H9 (cell line): ENCODE measurements around the gene STYXL1. TPM values are rescaled to one million over a fixed set of nuclear protein-coding genes. Genes with fewer than 3 reads are reported as not detected.

Source experiments
- DNase-seq: peaks from one replicate; pipeline ENCODE4 v3.0.0-alpha.2; 2017
- H2AFZ ChIP-seq: one replicate; pipeline ENCODE4 v1.6.1; 2013; ENCODE audit warnings: mild to moderate bottlenecking, low read length, control low read depth, moderate library complexity
- H2AK5ac ChIP-seq: 2 replicates; pipeline ENCODE4 v1.6.1; 2013; ENCODE audit warnings: low read length, control low read depth, mixed read lengths; ENCODE audit not compliant: insufficient read length
- H2BK120ac ChIP-seq: one replicate; pipeline ENCODE4 v1.6.1; 2013; ENCODE audit warnings: low read depth, mild to moderate bottlenecking, low read length, control low read depth, inconsistent platforms; ENCODE audit not compliant: poor library complexity, severe bottlenecking
- H2BK12ac ChIP-seq: 2 replicates; pipeline ENCODE4 v1.6.1; 2013; ENCODE audit warnings: low read length, control low read depth, mixed read lengths, low read depth; ENCODE audit not compliant: insufficient read length
- H2BK15ac ChIP-seq: 2 replicates; pipeline ENCODE4 v1.6.1; 2013; ENCODE audit warnings: low read depth, low read length, control low read depth
- H2BK20ac ChIP-seq: one replicate; pipeline ENCODE4 v1.6.1; 2013; ENCODE audit warnings: low read depth, mild to moderate bottlenecking, low read length, control low read depth, inconsistent platforms; ENCODE audit not compliant: poor library complexity, severe bottlenecking
- H2BK5ac ChIP-seq: 2 replicates; pipeline ENCODE4 v1.6.1; 2013; ENCODE audit warnings: low read length, control low read depth, mixed read lengths; ENCODE audit not compliant: insufficient read length
- H3K14ac ChIP-seq: 2 replicates; pipeline ENCODE4 v1.6.1; 2013; ENCODE audit warnings: low read length, control low read depth; ENCODE audit not compliant: insufficient read depth
- H3K18ac ChIP-seq: 2 replicates; pipeline ENCODE4 v1.6.1; 2013; ENCODE audit warnings: low read depth, mild to moderate bottlenecking, mixed read lengths, low read length, control low read depth; ENCODE audit not compliant: insufficient read length
- H3K23ac ChIP-seq: 2 replicates; pipeline ENCODE4 v1.6.1; 2013; ENCODE audit warnings: low read length, control low read depth, mixed read lengths, low read depth; ENCODE audit not compliant: insufficient read length
- H3K23me2 ChIP-seq: 2 replicates; pipeline ENCODE4 v1.6.1; 2013; ENCODE audit warnings: low read depth, mild to moderate bottlenecking, mixed read lengths, low read length, control low read depth; ENCODE audit not compliant: insufficient read length, poor library complexity, severe bottlenecking
- H3K27ac ChIP-seq: 2 replicates; pipeline ENCODE4 v1.5.1; 2013; ENCODE audit warnings: low read length, control low read depth, mixed read lengths, low read depth; ENCODE audit not compliant: insufficient read length
- H3K27me3 ChIP-seq: 2 replicates; pipeline ENCODE4 v1.6.1; 2013; ENCODE audit warnings: low read length, control low read depth, inconsistent platforms; ENCODE audit not compliant: insufficient read depth
- H3K4ac ChIP-seq: 2 replicates; pipeline ENCODE4 v1.6.1; 2013; ENCODE audit warnings: low read depth, mild to moderate bottlenecking, control low read depth, inconsistent platforms, low read length, moderate library complexity
- H3K4me1 ChIP-seq: 2 replicates; pipeline ENCODE4 v1.6.1; 2013; ENCODE audit warnings: low read length, control low read depth, inconsistent platforms; ENCODE audit not compliant: insufficient read depth
- H3K4me2 ChIP-seq: 2 replicates; pipeline ENCODE4 v1.6.1; 2013; ENCODE audit warnings: low read length, control low read depth, mixed read lengths; ENCODE audit not compliant: insufficient read length, insufficient read depth
- H3K56ac ChIP-seq: 2 replicates; pipeline ENCODE4 v1.6.1; 2013; ENCODE audit warnings: low read depth, mild to moderate bottlenecking, mixed read lengths, low read length, control low read depth; ENCODE audit not compliant: insufficient read length
- H3K79me1 ChIP-seq: 2 replicates; pipeline ENCODE4 v1.6.1; 2013; ENCODE audit warnings: low read depth, mild to moderate bottlenecking, moderate library complexity, low read length, control low read depth, inconsistent platforms; ENCODE audit not compliant: insufficient read depth, poor library complexity, severe bottlenecking
- H3K79me2 ChIP-seq: 2 replicates; pipeline ENCODE4 v1.6.1; 2013; ENCODE audit warnings: low read length, control low read depth, inconsistent platforms; ENCODE audit not compliant: insufficient read depth
- H3K9ac ChIP-seq: 2 replicates; pipeline ENCODE4 v1.6.1; 2013; ENCODE audit warnings: low read length, control low read depth, mixed read lengths; ENCODE audit not compliant: insufficient read length; ENCODE audit errors: extremely low read depth
- H3K9me3 ChIP-seq: one replicate; pipeline ENCODE4 v1.6.1; 2013; ENCODE audit warnings: low read depth, low read length, inconsistent platforms; ENCODE audit not compliant: control insufficient read depth
- H3T11ph ChIP-seq: one replicate; pipeline ENCODE4 v1.6.1; 2013; ENCODE audit warnings: mild to moderate bottlenecking, low read length, control low read depth, inconsistent platforms
- H4K20me1 ChIP-seq: one replicate; pipeline ENCODE4 v1.6.1; 2013; ENCODE audit not compliant: control insufficient read depth, insufficient read length, insufficient read depth
- H4K5ac ChIP-seq: 2 replicates; pipeline ENCODE4 v1.6.1; 2013; ENCODE audit warnings: low read depth, mild to moderate bottlenecking, mixed read lengths, low read length, control low read depth; ENCODE audit not compliant: insufficient read length
- H4K8ac ChIP-seq: replicated peaks from 2 replicates; pipeline ENCODE4 v1.6.1; 2013; ENCODE audit warnings: low read length, control low read depth, mixed read lengths, low read depth; ENCODE audit not compliant: insufficient read length
- H4K91ac ChIP-seq: 2 replicates; pipeline ENCODE4 v1.6.1; 2013; ENCODE audit warnings: low read depth, mild to moderate bottlenecking, moderate library complexity, mixed read lengths, low read length, control low read depth; ENCODE audit not compliant: insufficient read length
- H3K27ac Mint-ChIP-seq, 3 experiments: 2 replicates in 2 of 3; 3 replicates in 1 of 3; pipeline ENCODE4 v1.8.0; 2020 to 2021; ENCODE audit warnings: mixed read lengths in 3 of 3, mild to moderate bottlenecking in 1 of 3, moderate library complexity in 1 of 3
- H3K27me3 Mint-ChIP-seq: 2 replicates; pipeline ENCODE4 v1.8.0; 2021; ENCODE audit warnings: low read depth, mild to moderate bottlenecking, moderate library complexity, mixed read lengths
- H3K36me3 Mint-ChIP-seq, 3 experiments: 2 replicates in 2 of 3; 3 replicates in 1 of 3; pipeline ENCODE4 v1.8.0; 2020 to 2021; ENCODE audit warnings: low read depth in 3 of 3, mixed read lengths in 3 of 3; ENCODE audit not compliant: insufficient read depth in 1 of 3
- H3K4me1 Mint-ChIP-seq, 2 experiments: 2 replicates each; pipeline ENCODE4 v1.8.0; 2020; ENCODE audit warnings: mixed read lengths in 2 of 2
- H3K4me3 Mint-ChIP-seq, 2 experiments: 2 replicates in 1 of 2; 3 replicates in 1 of 2; pipeline ENCODE4 v1.8.0; 2020 to 2021; ENCODE audit warnings: mild to moderate bottlenecking in 2 of 2, mixed read lengths in 2 of 2, moderate library complexity in 1 of 2
- H3K9me3 Mint-ChIP-seq, 2 experiments: 2 replicates in 1 of 2; 3 replicates in 1 of 2; pipeline ENCODE4 v1.8.0; 2020; ENCODE audit warnings: mild to moderate bottlenecking in 2 of 2, mixed read lengths in 2 of 2, moderate library complexity in 1 of 2
- WGBS: extraction: QIAGEN DNeasy Blood & Tissue Kit; methylation state at CpG from one replicate; pipeline ENCODE4 v1.1.7; 2013; ENCODE audit warnings: missing lambda C conversion rate, low lambda C conversion rate, mixed read lengths; ENCODE audit not compliant: insufficient read length; ENCODE audit errors: extremely low coverage; 5-methylcytosine and 5-hydroxymethylcytosine counted together
- total RNA-seq: library from RNA; stranded (reverse); gene quantifications from 2 replicates; pipeline ENCODE4 v1.2.1, GENCODE V29; 2021
- TF ChIP-seq, protein P1 (sequence below): fragments of 200-600 bp; sonication (generic); conservative IDR thresholded peaks from 3 replicates; pipeline ENCODE4 v1.8.0; 2021; ENCODE audit warnings: antibody characterized with exemption, mild to moderate bottlenecking

The STYXL1 gene
- total RNA-seq, 1 experiment from 2014 or later, result 38.7 TPM

DNA sequence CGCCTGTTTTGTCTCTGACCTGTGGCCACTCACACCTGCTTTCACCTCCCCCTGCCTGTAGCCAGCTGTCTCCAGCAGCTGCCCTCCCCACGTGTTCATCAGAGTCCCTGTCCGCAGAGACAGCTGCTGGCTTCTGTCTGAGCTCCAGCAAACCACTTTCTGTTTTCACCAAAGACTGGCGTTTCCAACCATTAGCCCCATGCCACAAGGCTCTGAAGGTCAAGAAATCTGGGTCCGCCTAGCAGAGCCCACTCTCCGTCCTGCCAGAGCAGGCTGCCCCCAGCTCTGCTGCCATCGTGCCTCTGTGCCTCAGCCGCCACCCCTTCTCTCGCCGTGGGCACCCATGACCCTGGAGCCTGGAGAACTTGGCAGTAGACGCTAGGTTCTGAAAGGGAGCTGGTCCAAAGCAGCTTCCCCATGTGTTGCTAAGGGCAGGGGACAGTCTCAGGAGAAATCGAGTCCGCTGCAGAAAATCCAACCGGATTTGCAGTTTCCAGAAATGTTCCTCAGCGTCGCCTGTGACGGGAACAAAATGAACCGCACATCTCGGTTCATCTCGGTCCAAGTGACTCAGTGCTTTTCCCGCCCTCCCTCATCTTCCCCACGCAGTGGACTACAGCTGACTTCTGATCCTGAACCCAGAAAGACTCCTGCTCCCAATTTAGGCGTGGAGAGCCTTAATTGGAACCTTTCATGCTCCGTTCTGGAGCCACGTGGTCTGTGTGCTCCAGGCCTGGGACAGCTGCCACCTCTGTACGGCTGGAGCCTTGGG lies 81.4 kb downstream of the STYXL1 start:
- Histone ChIP-seq H2BK15ac (no peak overlapping the region), H3K4ac (no peak overlapping the region)
- H3K36me3 Mint-ChIP-seq, result peaks cover 12 to 27% (median 26%) of the 10 kb centered on the region in 3 experiments; a peak in 6 of 7 replicates

More for the DNA sequence above, 81.4 kb downstream of the STYXL1 start:
- H4K8ac ChIP-seq, result no peak overlapping the region
- H3K23ac ChIP-seq, result no peak overlapping the region
- H3K9ac ChIP-seq, result no peak overlapping the region
- H3K27ac ChIP-seq, result no peak overlapping the region
- Mint-ChIP-seq H3K27me3 (no peaks in the 10 kb centered on the region; the same call in 1 of the 2 replicates), H3K4me3 (no peak overlapping the region), H3K27ac (peak overlapping the region; percentile 9 to 89 (median 85); a peak in 3 of 7 replicates), H3K4me1 (peaks cover 4 to 6% of the 10 kb centered on the region in 2 experiments; a peak in 1 of 4 replicates), H3K9me3 (no peaks in the 10 kb centered on the region)
- TF ChIP-seq, protein P1, sequence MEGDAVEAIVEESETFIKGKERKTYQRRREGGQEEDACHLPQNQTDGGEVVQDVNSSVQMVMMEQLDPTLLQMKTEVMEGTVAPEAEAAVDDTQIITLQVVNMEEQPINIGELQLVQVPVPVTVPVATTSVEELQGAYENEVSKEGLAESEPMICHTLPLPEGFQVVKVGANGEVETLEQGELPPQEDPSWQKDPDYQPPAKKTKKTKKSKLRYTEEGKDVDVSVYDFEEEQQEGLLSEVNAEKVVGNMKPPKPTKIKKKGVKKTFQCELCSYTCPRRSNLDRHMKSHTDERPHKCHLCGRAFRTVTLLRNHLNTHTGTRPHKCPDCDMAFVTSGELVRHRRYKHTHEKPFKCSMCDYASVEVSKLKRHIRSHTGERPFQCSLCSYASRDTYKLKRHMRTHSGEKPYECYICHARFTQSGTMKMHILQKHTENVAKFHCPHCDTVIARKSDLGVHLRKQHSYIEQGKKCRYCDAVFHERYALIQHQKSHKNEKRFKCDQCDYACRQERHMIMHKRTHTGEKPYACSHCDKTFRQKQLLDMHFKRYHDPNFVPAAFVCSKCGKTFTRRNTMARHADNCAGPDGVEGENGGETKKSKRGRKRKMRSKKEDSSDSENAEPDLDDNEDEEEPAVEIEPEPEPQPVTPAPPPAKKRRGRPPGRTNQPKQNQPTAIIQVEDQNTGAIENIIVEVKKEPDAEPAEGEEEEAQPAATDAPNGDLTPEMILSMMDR, result no peak
- no peak overlapping the region for H2BK20ac ChIP-seq
- H2BK120ac ChIP-seq, result no peak overlapping the region
- no peak for DNase-seq
- H3K4me2 ChIP-seq, result no peak overlapping the region
- H3K9me3 ChIP-seq, result no peaks in the 10 kb centered on the region
- H3K23me2 ChIP-seq, result no peaks in the 10 kb centered on the region
- H3K27me3 ChIP-seq, result no peaks in the 10 kb centered on the region
- no peak overlapping the region for H3K18ac ChIP-seq
- H4K20me1 ChIP-seq, result no peaks in the 10 kb centered on the region
- no peaks in the 10 kb centered on the region for H3K4me1 ChIP-seq
- no peak overlapping the region for H4K5ac ChIP-seq
- no peak overlapping the region for H2BK5ac ChIP-seq
- H3K79me1 ChIP-seq, result no peaks in the 10 kb centered on the region
- no peak overlapping the region for H2AFZ ChIP-seq
- no peak overlapping the region for H3K56ac ChIP-seq
- H3T11ph ChIP-seq, result no peak overlapping the region
- H4K91ac ChIP-seq, result no peak overlapping the region
- no peak overlapping the region for H2AK5ac ChIP-seq
- H3K79me2 ChIP-seq, result no peaks in the 10 kb centered on the region
- no peak overlapping the region; the same call in 1 of the 2 replicates for H3K14ac ChIP-seq
- no CpG with 5 or more reads among the region's 26 CpGs for WGBS
- no peak overlapping the region for H2BK12ac ChIP-seq
